ENCODE data around the gene PDIA5. TPM values are rescaled to one million over a fixed set of nuclear protein-coding genes. Genes with fewer than 3 reads are reported as not detected.
"Not testable (repeated sequence)": the region's sequence is repeated elsewhere in the genome, so short reads cannot be mapped to it uniquely, and the experiment has no call there.

Gene PDIA5
- total and polyA plus RNA-seq, 9 donors: 11.2 to 58.3 (median 24.3) TPM

GRCh38 chr3:123111640-123112039 is 44.8 kb downstream of the PDIA5 start:
- H3K4me3 ChIP-seq: no peak overlapping the region
- TF ChIP-seq EP300 (IDR thresholded peaks at IDR 0.05) (no peak), POLR2A (IDR thresholded peaks at IDR 0.05) (no peak), CTCF (IDR thresholded peaks at IDR 0.05) (no peak)
- H3K4me1 ChIP-seq (ENCODE audit: insufficient read depth): no peaks in the 10 kb centered on the region
- 92 to 96% (median 94%) methylated on average over 6 of the region's 6 CpGs for WGBS, 3 donors
- no peaks in the 10 kb centered on the region for H3K9me3 ChIP-seq
- intact Hi-C loops (cut with DNase I): no loop called here
- DNase-seq: no peak
- no peaks in the 10 kb centered on the region for H3K27me3 ChIP-seq
- no peaks in the 10 kb centered on the region for H3K36me3 ChIP-seq
- no peak overlapping the region for H3K27ac ChIP-seq

GRCh38 chr3:123112232-123112631 is 45.4 kb downstream of the PDIA5 start:
- Histone ChIP-seq H3K9me3 (no peaks in the 10 kb centered on the region), H3K36me3 (no peaks in the 10 kb centered on the region), H3K4me1 (ENCODE audit: insufficient read depth) (no peaks in the 10 kb centered on the region), H3K27me3 (no peaks in the 10 kb centered on the region), H3K4me3 (no peak overlapping the region), H3K27ac (no peak overlapping the region)
- intact Hi-C loops (cut with DNase I): no loop called here
- no peak for DNase-seq
- TF ChIP-seq CTCF (IDR thresholded peaks at IDR 0.05): no peak
- no peak for TF ChIP-seq POLR2A (IDR thresholded peaks at IDR 0.05)
- TF ChIP-seq EP300 (IDR thresholded peaks at IDR 0.05): no peak
- 87 to 90% (median 89%) methylated on average over 5 of the region's 5 CpGs for WGBS, 3 donors

- WGBS, 3 donors: 94 to 96% (median 95%) methylated on average over 7 of the region's 7 CpGs
- H3K36me3 ChIP-seq; H3K27ac ChIP-seq; H3K4me3 ChIP-seq; H3K27me3 ChIP-seq; H3K9me3 ChIP-seq; H3K4me1 ChIP-seq (ENCODE audit: insufficient read depth); intact Hi-C loops (cut with DNase I); DNase-seq: not testable (repeated sequence)
Measured at GRCh38 chr3:123112656-123113055, 45.8 kb downstream of the PDIA5 start.

GRCh38 chr3:123113889-123114450 is 47.1 kb downstream of the PDIA5 start:
- Histone ChIP-seq H3K4me1 (ENCODE audit: insufficient read depth) (no peaks in the 10 kb centered on the region), H3K27me3 (no peaks in the 10 kb centered on the region), H3K36me3 (no peaks in the 10 kb centered on the region), H3K4me3 (no peak overlapping the region), H3K9me3 (no peaks in the 10 kb centered on the region), H3K27ac (no peak overlapping the region)
- DNase-seq: no peak
- no peak for TF ChIP-seq POLR2A (IDR thresholded peaks at IDR 0.05)
- TF ChIP-seq EP300 (IDR thresholded peaks at IDR 0.05): no peak
- TF ChIP-seq CTCF (IDR thresholded peaks at IDR 0.05): no peak
- 66 to 70% (median 68%) methylated on average over 5 of the region's 5 CpGs for WGBS, 3 donors
- intact Hi-C loops (cut with DNase I): no loop called here

- Histone ChIP-seq H3K4me1 (ENCODE audit: insufficient read depth) (no peaks in the 10 kb centered on the region), H3K27ac (no peak overlapping the region), H3K4me3 (no peak overlapping the region), H3K36me3 (no peaks in the 10 kb centered on the region), H3K9me3 (no peaks in the 10 kb centered on the region), H3K27me3 (no peaks in the 10 kb centered on the region)
- intact Hi-C loops (cut with DNase I): no loop called here
- WGBS, 3 donors: 95 to 99% (median 97%) methylated on average over 10 of the region's 10 CpGs
- no peak for DNase-seq
- TF ChIP-seq POLR2A (IDR thresholded peaks at IDR 0.05) (no peak), EP300 (IDR thresholded peaks at IDR 0.05) (no peak), CTCF (IDR thresholded peaks at IDR 0.05) (no peak)
Measured at GRCh38 chr3:123116116-123116515, 49.3 kb downstream of the PDIA5 start.
